Endothelial cell of umbilical vein (primary cell): ENCODE measurements around the gene ADD1. TPM values are rescaled to one million over a fixed set of nuclear protein-coding genes. Genes with fewer than 3 reads are reported as not detected.

ENCODE experiments used
- polyA plus RNA-seq, 4 experiments: library from polyadenylated mRNA; depleted of rRNA in 3 of 4; stranded (reverse) in 3 of 4; unstranded in 1 of 4; fragments of >200 nt; gene quantifications; 2 replicates each; pipeline versions ENCODE4 v1.2.1 to v1.2.3, GENCODE V29; 2011 to 2012; ENCODE audit warnings: missing spikeins in 1 of 4
- total RNA-seq: library from RNA; stranded (reverse); gene quantifications from 2 replicates; pipeline ENCODE4 v1.2.3, GENCODE V29; 2021

ADD1 gene
- total and polyA plus RNA-seq, 2 donors (not counting 3 experiments of a cell fraction or from before 2014, with no cell fraction given), result 219 to 305 TPM

Other genes with a start within 250 kb of the ADD1 start
- gene TNIP2, start 87.5 kb upstream of the ADD1 start, total RNA-seq, result 49.0 and 52.1 TPM in 2 replicates
- gene TNIP2, start 87.5 kb upstream of the ADD1 start, polyA plus RNA-seq, result 37.7 and 40.4 TPM in 2 replicates
- gene SH3BP2, start 50.8 kb upstream of the ADD1 start, total RNA-seq, result 69.2 and 73.1 TPM in 2 replicates
- 62.9 and 73.9 TPM in 2 replicates for gene SH3BP2, start 50.8 kb upstream of the ADD1 start, polyA plus RNA-seq
- gene NOP14, start 119.6 kb downstream of the ADD1 start, total RNA-seq, result 40.3 and 45.2 TPM in 2 replicates
- gene NOP14, start 119.6 kb downstream of the ADD1 start, polyA plus RNA-seq, result 7.1 and 9.5 TPM in 2 replicates
- 5.9 and 6.3 TPM in 2 replicates for gene GRK4, start 119.7 kb downstream of the ADD1 start, total RNA-seq
- gene GRK4, start 119.7 kb downstream of the ADD1 start, polyA plus RNA-seq, result 3.1 and 3.2 TPM in 2 replicates
- not detected in 2 replicates for gene HTT-AS, start 230.7 kb downstream of the ADD1 start, total RNA-seq
- gene HTT-AS, start 230.7 kb downstream of the ADD1 start, polyA plus RNA-seq, result not detected in 2 replicates
- gene HTT, start 230.8 kb downstream of the ADD1 start, total RNA-seq, result 61.2 and 63.2 TPM in 2 replicates
- 13.4 and 15.7 TPM in 2 replicates for gene HTT, start 230.8 kb downstream of the ADD1 start, polyA plus RNA-seq